Endothelial cell of umbilical vein (primary cell): ENCODE measurements around the gene ARHGEF17. TPM values are rescaled to one million over a fixed set of nuclear protein-coding genes. Genes with fewer than 3 reads are reported as not detected.

ENCODE experiments used
- BruUV-seq: library from RNA; stranded (reverse); fragments of 400-500 nt; replicated peaks from 2 replicates; lab custom pipeline; 2021; lab: Mats Ljungman, UMichigan
- CTCF ChIA-PET: fragments of 300-600, 350-600 bp; sonication (Branson Sonifier 250); formaldehyde crosslinking; loops from one replicate; lab custom pipeline; 2021; ENCODE audit warnings: antibody characterized with exemption, inconsistent platforms; lab: Charles Lee
- POLR2A ChIA-PET: fragments of 300-600, 350-600 bp; sonication (Branson Sonifier 250); formaldehyde crosslinking; loops from one replicate; lab custom pipeline; 2021; ENCODE audit warnings: antibody characterized with exemption, inconsistent platforms; lab: Charles Lee
- DNase-seq: peaks from one replicate; pipeline ENCODE4 v3.0.0-alpha.2; 2011; ENCODE audit warnings: low read depth, low spot score
- FAIRE-seq: peaks from 2 replicates; lab custom pipeline; 2011; peaks lifted over from hg19 to GRCh38; lab: Jason Lieb, UNC
- H2AFZ ChIP-seq: 2 replicates; pipeline ENCODE4 v1.6.0; 2012; ENCODE audit warnings: low read depth, low read length, control low read depth, inconsistent platforms
- H3K27ac ChIP-seq: 2 replicates; pipeline ENCODE4 v1.5.1; 2011; ENCODE audit warnings: low read depth, mild to moderate bottlenecking, control low read depth, low read length, moderate library complexity; ENCODE audit not compliant: insufficient read depth
- H3K27me3 ChIP-seq, 2 experiments: 2 replicates each; pipeline versions ENCODE4 v1.6.0 to v1.6.1; 2011; ENCODE audit warnings: low read length in 2 of 2, mixed read lengths in 1 of 2; ENCODE audit not compliant: control insufficient read depth in 2 of 2, insufficient read depth in 2 of 2
- H3K36me3 ChIP-seq, 2 experiments: 2 replicates in 1 of 2; 3 replicates in 1 of 2; pipeline ENCODE4 v1.5.1; 2011; ENCODE audit warnings: low read length in 2 of 2, mild to moderate bottlenecking in 1 of 2, moderate library complexity in 1 of 2; ENCODE audit not compliant: control insufficient read depth in 2 of 2, insufficient read depth in 2 of 2; ENCODE audit errors: extremely low read depth in 1 of 2
- H3K4me1 ChIP-seq: 3 replicates; pipeline ENCODE4 v1.5.1; 2011; ENCODE audit warnings: mild to moderate bottlenecking, low read length; ENCODE audit not compliant: control insufficient read depth, insufficient read depth; ENCODE audit errors: extremely low read depth
- H3K4me2 ChIP-seq: 2 replicates; pipeline ENCODE4 v1.6.1; 2011; ENCODE audit warnings: low read length, control low read depth, mixed read lengths; ENCODE audit not compliant: insufficient read depth
- H3K4me3 ChIP-seq, 3 experiments: fragments of 200-600 bp in 1 of 3; sonication (generic), shearing (Covaris generic) in 1 of 3; replicated peaks in 1 of 3; 2 replicates each; pipeline ENCODE4 v1.5.1; 2011 to 2016; ENCODE audit warnings: control low read depth in 3 of 3, low read length in 3 of 3, mild to moderate bottlenecking in 2 of 3, inconsistent platforms in 1 of 3, low read depth in 1 of 3, moderate library complexity in 1 of 3; ENCODE audit not compliant: insufficient read depth in 1 of 3
- H3K79me2 ChIP-seq: 2 replicates; pipeline ENCODE4 v1.6.0; 2012; ENCODE audit warnings: low read length, inconsistent platforms; ENCODE audit not compliant: control insufficient read depth, insufficient read depth
- H3K9ac ChIP-seq: replicated peaks from 2 replicates; pipeline ENCODE3; 2011; ENCODE audit warnings: low read length, control low read depth; ENCODE audit not compliant: insufficient read depth; ENCODE audit errors: extremely low read depth
- H3K9me1 ChIP-seq: replicated peaks from 3 replicates; pipeline ENCODE4 v1.6.0; 2011; ENCODE audit warnings: mild to moderate bottlenecking, low read length; ENCODE audit not compliant: control insufficient read depth, insufficient read depth; ENCODE audit errors: extremely low read depth
- H3K9me3 ChIP-seq: replicated peaks from 2 replicates; pipeline ENCODE4 v1.5.1; 2012; ENCODE audit warnings: low read length, inconsistent platforms; ENCODE audit not compliant: control insufficient read depth, insufficient read depth
- H4K20me1 ChIP-seq: replicated peaks from 2 replicates; pipeline ENCODE3; 2011; ENCODE audit warnings: mild to moderate bottlenecking, low read length; ENCODE audit not compliant: control insufficient read depth, insufficient read depth; ENCODE audit errors: extremely low read depth
- EZH2 ChIP-seq: IDR thresholded peaks from 2 replicates; pipeline ENCODE4 v1.6.1; 2012; ENCODE audit warnings: borderline replicate concordance, low read depth, mild to moderate bottlenecking, moderate library complexity, low read length, inconsistent platforms; ENCODE audit not compliant: severe bottlenecking
- FOS ChIP-seq: IDR thresholded peaks from 2 replicates; pipeline ENCODE4 v1.6.1; 2011; ENCODE audit warnings: mild to moderate bottlenecking, low read length, moderate library complexity, borderline replicate concordance; ENCODE audit not compliant: insufficient read depth
- GATA2 ChIP-seq: IDR thresholded peaks from 2 replicates; pipeline ENCODE4 v1.7.0; 2011; ENCODE audit warnings: low read depth, mild to moderate bottlenecking, moderate library complexity, mixed read lengths, low read length; ENCODE audit not compliant: insufficient read length, insufficient read depth
- JUN ChIP-seq: IDR thresholded peaks from 2 replicates; pipeline ENCODE4 v1.6.1; 2011; ENCODE audit warnings: borderline replicate concordance, low read depth; ENCODE audit not compliant: insufficient read length, insufficient read depth
- MYC ChIP-seq: IDR thresholded peaks from one replicate; pipeline ENCODE4 v1.6.1; 2011; ENCODE audit warnings: mild to moderate bottlenecking, low read depth, low read length
- POLR2A ChIP-seq: IDR thresholded peaks from 2 replicates; pipeline ENCODE4 v1.6.1; 2012; ENCODE audit warnings: low read depth, mild to moderate bottlenecking, control low read depth, low read length
- POLR2AphosphoS5 ChIP-seq: IDR thresholded peaks from 2 replicates; pipeline ENCODE4 v1.6.1; 2012; ENCODE audit warnings: low read depth, mild to moderate bottlenecking, control low read depth, low read length, moderate library complexity; ENCODE audit not compliant: insufficient read depth
- dilution Hi-C: fragments of 300-500 bp; cut with MboI; formaldehyde crosslinking; loops from one replicate; pipeline ENCODE4 v1.15.0; 2019; ENCODE audit warnings: low sequenced_read_pairs; ENCODE audit not compliant: extremely low pct_ligation_motif_present
- intact Hi-C: fragments of 100-400 bp; cut with micrococcal nuclease; formaldehyde crosslinking; loops from one replicate; pipeline ENCODE4 v1.10.0; 2022
- polyA plus RNA-seq, 4 experiments: library from polyadenylated mRNA; depleted of rRNA in 3 of 4; stranded (reverse) in 3 of 4; unstranded in 1 of 4; fragments of >200 nt; gene quantifications; 2 replicates each; pipeline versions ENCODE4 v1.2.1 to v1.2.3, GENCODE V29; 2011 to 2012; ENCODE audit warnings: missing spikeins in 1 of 4
- total RNA-seq: library from RNA; stranded (reverse); gene quantifications from 2 replicates; pipeline ENCODE4 v1.2.3, GENCODE V29; 2021
- TF ChIP-seq, protein P1 (sequence below), 2 donors: IDR thresholded peaks; 1 replicate in 1 of 2; 2 replicates in 1 of 2; pipeline ENCODE4 v1.5.1; 2011; ENCODE audit warnings: low read length in 2 of 2, mild to moderate bottlenecking in 2 of 2, moderate library complexity in 2 of 2, control low read depth in 1 of 2, inconsistent platforms in 1 of 2, low read depth in 1 of 2; ENCODE audit not compliant: insufficient read depth in 1 of 2; ENCODE audit errors: extremely low read depth in 1 of 2
- TF ChIP-seq, protein P2 (sequence below): IDR thresholded peaks from 2 replicates; pipeline ENCODE4 v1.6.1; 2011; ENCODE audit not compliant: insufficient read depth, insufficient read length

ARHGEF17 gene
- total and polyA plus RNA-seq, 2 donors (not counting 3 experiments of a cell fraction or from before 2014, with no cell fraction given): 74.9 to 89.9 TPM

DNA sequence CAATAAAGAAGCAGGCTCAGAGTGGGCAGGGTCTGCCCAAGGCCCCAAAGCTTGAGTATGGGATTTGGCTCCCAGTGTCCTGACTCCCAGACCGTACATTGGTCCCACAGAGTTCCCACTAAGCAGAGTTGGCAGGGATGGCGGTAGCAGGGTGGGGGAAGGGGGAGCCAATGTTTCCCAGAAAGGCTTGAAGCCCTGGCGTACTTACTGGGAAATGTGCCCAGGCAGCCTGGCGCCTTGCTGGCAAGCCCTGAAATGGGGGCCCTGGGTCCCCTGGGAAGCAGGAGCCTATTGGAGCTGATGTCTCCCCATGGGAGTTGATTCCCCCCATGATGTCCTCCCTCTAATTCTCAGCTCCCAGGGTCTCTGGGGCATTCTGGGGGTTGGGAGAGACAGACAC lies 9.3 kb downstream of the ARHGEF17 start:
- BruUV-seq: no TSS peak
- Histone ChIP-seq H3K4me3 (no peak overlapping the region), H3K36me3 (peaks cover 0 to 3% of the 10 kb centered on the region in 2 experiments), H3K79me2 (peaks cover 32% of the 10 kb centered on the region), H3K9ac (no peak overlapping the region), H4K20me1 (no peaks in the 10 kb centered on the region), H3K9me3 (no peaks in the 10 kb centered on the region), H3K4me2 (no peak overlapping the region), H2AFZ (no peak overlapping the region), H3K4me1 (peaks cover 37% of the 10 kb centered on the region), H3K9me1 (no peaks in the 10 kb centered on the region), H3K27me3 (no peaks in the 10 kb centered on the region), H3K27ac (no peak overlapping the region)
- no peak for TF ChIP-seq MYC
- TF ChIP-seq JUN: no peak
- TF ChIP-seq, protein P1, sequence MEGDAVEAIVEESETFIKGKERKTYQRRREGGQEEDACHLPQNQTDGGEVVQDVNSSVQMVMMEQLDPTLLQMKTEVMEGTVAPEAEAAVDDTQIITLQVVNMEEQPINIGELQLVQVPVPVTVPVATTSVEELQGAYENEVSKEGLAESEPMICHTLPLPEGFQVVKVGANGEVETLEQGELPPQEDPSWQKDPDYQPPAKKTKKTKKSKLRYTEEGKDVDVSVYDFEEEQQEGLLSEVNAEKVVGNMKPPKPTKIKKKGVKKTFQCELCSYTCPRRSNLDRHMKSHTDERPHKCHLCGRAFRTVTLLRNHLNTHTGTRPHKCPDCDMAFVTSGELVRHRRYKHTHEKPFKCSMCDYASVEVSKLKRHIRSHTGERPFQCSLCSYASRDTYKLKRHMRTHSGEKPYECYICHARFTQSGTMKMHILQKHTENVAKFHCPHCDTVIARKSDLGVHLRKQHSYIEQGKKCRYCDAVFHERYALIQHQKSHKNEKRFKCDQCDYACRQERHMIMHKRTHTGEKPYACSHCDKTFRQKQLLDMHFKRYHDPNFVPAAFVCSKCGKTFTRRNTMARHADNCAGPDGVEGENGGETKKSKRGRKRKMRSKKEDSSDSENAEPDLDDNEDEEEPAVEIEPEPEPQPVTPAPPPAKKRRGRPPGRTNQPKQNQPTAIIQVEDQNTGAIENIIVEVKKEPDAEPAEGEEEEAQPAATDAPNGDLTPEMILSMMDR (IDR thresholded peaks at IDR 0.05; ENCODE audit: extremely low read depth in 1 of 2, insufficient read depth in 1 of 2, low read depth in 1 of 2, low read length in 2 of 2): no peak
- TF ChIP-seq POLR2A: no peak
- TF ChIP-seq, protein P2, sequence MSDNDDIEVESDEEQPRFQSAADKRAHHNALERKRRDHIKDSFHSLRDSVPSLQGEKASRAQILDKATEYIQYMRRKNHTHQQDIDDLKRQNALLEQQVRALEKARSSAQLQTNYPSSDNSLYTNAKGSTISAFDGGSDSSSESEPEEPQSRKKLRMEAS: no peak
- no peak for TF ChIP-seq POLR2AphosphoS5
- TF ChIP-seq GATA2: no peak
- no peak for TF ChIP-seq EZH2
- no peak for TF ChIP-seq FOS
- ChIA-PET CTCF (interaction anchor here (0.7 to 16.0 kb wide), 2 partner anchors 9 to 18 kb away, joined by 4 to 455 read pairs; partner anchors contain the start of gene ARHGEF17), POLR2A (interaction anchor here (0.9 kb wide), 1 partner anchor 17 kb away, joined by 3 read pairs; no protein-coding TSS in a partner anchor)
- intact Hi-C loops (no loop called here), dilution Hi-C loops (no loop called here)
- no peak for DNase-seq
- no peak for FAIRE-seq
